NCI-H2107 treated with DMSO at 0.1 percent for 48 hours (cell line): ENCODE results near the gene SUN5.
"Not testable (repeated sequence)": the region's sequence is repeated elsewhere in the genome, so short reads cannot be mapped to it uniquely, and the experiment has no call there.

Experiments
- DNase-seq: peaks from one replicate; lab custom pipeline; 2025; ENCODE audit not compliant: unreplicated experiment; lab: John Stamatoyannopoulos, UW

SUN5 gene

GRCh38 chr20:32978009-32978335, 26.3 kb downstream of the SUN5 start:
- DNase-seq, result no peak

DNA sequence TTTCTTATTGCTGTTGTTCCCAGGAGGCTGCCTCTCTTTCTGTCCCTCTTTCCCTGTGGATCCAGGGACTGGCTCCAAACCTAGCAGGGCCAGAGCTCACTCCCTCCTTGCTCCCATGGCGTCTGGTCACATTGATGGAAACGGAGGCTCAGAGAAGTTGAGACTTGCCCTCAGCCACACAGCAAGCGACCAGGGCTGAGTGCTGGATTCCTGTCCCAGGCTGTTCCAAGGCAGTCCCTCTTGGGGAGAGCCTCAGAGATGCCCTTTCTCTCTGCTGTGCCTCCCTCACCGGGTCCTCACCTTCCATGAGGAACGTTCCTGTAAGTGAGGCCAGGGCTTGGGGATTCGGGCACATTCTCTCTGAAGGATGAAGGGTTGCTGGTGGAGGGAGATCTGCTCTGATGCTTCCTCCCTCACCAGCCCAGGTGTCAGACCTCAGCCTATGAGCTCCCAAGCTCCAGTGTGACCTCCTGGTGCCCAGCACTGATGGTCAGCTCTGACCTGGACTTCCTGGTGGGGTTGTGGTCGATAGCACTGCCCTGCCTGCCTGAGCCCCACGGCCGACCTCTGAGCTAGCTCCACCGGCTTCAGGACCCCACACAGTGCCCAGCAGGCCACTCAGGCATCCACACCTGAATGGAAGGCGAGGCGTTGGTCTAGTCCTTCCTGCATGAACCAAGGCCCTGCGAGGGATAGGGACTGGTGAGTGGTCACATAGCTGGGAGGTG, 26.8 kb downstream of the SUN5 start:
- no peak for DNase-seq

- DNase-seq, result no peak
These were observed 27.5 kb downstream of the SUN5 start for GRCh38 chr20:32976746-32977145.

- DNase-seq, result no peak
These were observed 28.2 kb downstream of the SUN5 start for GRCh38 chr20:32975698-32976674.

DNA sequence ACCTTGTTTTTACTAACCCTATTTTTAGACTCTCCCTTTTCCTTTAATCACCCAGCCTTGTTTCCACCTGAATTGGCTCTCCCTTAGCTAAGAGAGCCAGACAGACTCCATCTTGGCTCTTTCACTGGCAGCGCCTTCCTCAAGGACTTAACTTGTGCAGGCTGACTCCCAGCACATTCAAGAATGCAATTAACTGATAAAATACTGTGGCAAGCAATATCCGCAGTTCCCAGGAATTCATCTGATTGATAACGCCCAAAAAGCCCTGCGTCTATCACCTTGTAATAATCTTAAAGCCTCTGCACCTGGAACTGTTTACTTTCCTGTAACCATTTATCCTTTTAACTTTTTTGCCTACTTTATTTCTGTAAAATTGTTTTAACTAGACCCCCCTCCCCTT, 29.1 kb downstream of the SUN5 start:
- DNase-seq, result not testable (repeated sequence)

GRCh38 chr20:32974204-32975064, 29.8 kb downstream of the SUN5 start:
- DNase-seq, result not testable (repeated sequence)

DNA sequence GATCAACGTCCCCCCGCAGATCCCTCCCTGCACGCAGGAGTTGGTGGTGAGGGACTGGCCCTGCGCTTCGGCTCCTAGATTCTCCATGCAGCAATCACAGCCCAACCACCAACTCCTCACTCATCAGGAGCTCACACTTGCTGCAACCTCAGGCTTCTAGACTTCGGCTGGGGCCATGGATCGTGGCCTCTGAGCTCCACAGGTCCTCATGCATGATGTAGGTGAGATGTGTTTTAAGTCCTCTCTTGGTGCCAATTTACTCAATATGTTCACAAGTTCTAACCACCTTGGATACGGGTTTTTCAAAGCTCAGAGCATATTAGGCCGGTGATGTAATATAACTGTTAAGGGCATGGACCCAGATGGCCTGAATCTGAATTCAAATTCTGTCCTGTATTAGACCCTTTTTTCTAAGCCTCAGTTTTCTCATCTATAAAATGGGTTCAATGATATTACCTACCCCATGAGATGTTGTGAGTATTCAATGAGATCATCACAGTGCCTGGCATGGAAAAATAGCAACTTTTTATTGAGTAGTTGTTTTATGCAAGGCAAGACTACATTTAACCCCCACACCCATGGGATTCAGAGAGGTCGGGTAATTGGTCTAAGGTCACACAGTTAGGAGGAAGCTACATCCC, 31.0 kb downstream of the SUN5 start:
- no peak for DNase-seq

DNA sequence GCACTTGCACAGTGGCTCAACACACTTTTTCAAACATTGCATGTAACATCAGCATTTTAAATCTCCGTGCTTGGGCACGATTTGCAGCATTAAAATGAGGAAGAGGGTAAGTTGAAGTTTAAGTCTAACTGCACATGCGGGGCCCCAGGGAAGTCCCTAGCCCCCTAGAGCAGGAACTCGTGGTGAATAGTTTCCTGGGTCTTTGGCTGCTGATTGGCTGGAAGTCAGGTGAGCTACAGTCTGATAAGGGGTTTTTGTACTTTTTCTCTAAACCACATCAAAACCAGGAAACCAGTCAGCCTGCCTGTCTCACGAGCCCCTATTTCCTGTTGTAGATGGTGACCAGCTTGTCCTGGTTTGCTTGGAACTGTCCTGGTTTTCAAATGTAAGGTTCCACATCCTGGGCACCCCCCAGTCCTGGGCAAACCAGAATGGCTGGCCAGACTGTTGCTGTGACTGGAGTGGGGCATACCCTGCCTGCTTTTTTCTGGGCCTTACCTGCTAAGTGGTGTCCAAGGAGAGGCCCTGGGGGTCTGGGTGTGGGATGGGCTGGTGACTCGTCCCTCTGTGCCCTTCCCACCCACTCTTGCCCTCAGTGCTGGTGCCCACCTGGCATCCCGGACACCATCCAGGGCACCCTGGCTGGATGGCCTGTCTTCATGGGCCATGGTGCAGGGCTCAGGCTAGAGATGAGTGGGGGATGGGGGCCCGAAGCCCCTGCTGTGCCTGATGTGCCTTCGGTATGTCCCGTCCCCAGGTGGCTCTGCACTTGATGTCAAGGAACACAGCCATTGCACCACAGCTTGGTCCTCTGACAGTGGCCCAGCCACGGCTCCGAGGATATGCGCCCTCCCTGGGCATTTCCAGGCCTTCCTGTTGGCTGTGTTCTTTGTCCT, 31.8 kb downstream of the SUN5 start:
- no peak for DNase-seq

- DNase-seq, result peak; percentile 39
These were observed 32.5 kb downstream of the SUN5 start for GRCh38 chr20:32971703-32972161.

GRCh38 chr20:32970973-32971300, 33.3 kb downstream of the SUN5 start:
- DNase-seq, result no peak

DNA sequence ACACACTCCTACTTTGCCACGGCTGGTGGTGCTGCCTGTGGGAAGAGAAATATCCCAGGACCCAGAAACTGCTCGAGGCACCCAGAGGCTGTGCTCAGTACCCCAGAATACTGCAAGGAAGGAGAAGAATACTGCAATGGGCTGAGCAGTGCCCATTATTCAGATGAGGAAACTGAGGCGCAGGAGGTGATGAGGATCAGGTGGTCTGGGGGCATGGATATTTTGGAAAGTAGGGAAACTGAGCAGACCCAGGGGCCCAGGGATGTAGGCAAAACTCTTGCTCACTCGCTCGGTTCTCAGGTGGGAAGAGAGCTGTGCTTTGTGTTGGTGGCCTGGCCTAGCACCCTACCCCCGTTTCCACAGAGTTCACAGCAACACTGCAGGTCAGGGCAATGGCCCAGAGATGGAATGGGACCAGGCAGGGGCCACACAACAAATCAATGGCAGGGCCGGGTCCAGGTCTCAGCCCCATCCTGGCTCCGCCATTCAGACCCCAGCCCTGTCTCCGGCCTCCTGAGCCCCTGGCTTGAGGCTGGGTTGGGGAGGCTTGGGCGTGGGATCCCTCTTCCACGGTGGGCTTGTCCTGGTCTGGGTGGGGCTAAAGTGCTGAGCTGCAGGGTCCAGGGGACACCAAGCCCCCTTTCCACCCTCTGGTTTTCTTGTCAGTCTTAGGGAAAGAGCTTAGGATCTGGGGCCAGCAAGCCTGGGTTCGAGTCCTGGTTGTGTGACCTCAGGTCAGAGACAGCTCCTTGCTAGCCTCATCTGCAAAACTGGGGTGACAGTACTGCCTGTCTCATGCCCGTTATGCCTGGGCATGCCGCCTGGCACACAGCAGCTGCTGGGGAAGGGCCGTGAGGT, 33.9 kb downstream of the SUN5 start:
- no peak for DNase-seq

- no peak for DNase-seq
These were observed 34.7 kb downstream of the SUN5 start for GRCh38 chr20:32969356-32970114.

- no peak for DNase-seq
These were observed 35.6 kb downstream of the SUN5 start for GRCh38 chr20:32968478-32969241.

- DNase-seq, result no peak
These were observed 36.2 kb downstream of the SUN5 start for GRCh38 chr20:32967961-32968457.

- DNase-seq, result no peak
These were observed 37.1 kb downstream of the SUN5 start for GRCh38 chr20:32966881-32967781.

DNA sequence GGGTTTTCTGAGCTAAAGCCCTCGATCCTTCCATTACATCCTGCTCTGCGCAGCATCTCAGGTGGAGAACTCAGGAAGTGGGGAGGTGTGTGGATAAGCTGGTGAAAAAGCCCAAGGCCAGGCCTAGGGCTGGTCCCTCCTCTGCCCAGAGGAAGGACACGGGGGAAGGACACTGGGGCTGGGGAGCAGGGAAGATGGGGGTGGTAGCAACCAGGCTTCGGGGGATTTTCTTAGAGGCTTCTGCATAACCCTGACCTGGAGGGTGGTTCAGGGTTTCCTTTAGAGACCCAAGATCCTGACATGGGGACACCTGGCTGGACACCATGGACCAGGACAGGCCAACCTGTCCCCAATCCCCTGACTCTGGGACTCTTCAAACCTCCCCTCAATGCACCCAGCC, 37.9 kb downstream of the SUN5 start:
- DNase-seq, result no peak
